ENCODE data around the gene KISS1R.

KISS1R gene

DNA sequence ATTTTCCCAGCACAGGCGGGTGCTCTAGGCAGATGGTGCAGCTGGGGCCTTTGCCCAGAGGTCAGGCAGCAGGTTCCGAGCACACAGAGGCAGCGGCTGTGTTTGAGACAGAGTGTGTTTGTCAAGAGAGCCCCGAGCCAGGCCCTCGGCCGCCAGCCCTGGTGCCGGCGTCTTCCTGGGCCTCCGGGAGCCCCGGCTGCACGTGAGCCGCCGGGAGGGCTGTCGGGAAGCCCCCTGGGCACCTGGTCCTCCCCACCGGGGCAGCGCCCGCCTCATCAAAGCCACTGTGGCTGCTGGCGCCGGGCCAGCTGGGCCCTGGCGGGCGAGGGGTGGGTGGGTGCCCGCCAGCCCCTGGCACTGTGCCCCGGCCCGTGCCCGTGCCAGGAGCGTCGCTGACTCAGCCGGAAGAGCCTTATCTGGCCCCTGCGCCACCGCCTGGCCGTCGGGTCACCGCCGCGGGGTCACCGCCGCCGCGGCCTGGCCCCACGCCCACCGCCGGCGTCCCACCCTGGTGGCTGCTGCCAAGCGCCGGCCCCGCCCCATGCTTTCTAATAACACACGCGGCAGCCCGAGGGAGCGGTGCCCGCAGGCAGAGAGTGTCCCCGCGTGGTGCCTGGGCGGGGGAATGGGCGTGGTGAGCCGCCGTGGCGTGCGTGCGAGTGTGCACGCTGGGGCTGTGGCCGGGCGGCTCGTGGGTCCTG, 23.6 kb downstream of the KISS1R start:
- DNase-seq: peak; percentile 44

DNA sequence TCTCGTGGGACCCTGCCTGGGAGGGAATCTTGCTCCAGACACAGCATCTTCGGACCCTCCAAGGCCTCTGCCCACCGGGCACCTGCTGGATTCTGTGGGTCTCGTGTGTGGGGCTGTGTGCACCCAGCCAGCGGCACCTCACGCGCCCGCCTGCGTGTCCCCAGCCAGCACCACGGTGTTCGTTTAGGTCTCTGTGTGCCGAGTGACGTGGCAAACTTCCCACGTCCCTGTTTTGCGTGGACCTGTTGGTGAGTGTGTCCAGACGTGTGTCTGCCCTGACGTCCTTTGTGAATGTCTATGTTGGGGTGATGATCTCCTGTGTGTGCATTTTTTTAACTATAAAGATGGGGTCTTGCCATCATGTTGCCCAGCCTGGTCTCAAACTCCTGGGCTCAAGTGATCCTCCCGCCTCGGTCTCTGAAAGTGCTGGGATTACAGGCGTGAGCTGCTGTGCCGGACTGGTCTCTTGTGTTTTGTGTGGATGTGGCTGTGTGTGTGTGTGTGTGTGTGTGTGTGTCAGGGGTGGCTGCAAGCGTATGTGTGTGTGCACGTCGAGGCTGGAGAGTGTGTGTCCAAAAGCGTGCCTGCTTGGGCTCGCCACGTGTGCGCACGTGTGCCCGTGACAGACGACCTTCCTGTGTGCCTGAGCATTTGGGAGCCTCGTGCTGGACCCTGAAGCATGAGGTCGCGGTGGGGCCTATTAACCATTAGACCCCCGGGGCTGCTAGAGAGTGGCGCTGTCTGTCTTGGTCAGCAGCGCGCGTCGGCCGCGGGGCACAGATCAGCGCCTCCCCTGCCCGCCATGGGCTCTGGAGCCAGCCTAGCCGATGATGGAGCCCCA, 24.4 kb downstream of the KISS1R start:
- DNase-seq: no peak

DNA sequence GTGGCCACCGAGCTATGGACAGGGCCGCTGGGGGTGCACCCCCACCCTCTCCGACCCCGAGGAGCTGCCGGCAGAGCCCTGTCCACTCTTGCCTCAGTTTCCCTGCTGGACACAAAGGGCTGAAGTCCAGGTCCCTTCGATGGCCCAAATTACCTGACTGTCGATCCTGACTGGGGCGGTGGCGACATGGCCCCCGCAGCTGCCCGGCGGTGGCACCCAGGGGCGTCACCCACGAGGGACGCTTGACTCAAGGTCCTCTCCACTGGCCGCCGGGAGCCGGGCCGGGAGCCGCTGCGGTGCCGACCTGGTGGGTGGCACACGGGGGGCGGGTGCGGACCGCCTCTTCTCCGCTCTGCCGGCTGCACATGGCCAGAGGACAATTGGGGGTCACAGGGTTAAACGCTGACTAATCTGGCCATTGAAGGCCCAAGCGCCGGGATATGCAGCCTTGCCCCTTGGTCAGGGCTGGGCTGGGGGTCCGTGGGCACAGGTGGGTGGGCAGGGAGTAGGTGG, 25.1 kb downstream of the KISS1R start:
- no peak for DNase-seq

DNA sequence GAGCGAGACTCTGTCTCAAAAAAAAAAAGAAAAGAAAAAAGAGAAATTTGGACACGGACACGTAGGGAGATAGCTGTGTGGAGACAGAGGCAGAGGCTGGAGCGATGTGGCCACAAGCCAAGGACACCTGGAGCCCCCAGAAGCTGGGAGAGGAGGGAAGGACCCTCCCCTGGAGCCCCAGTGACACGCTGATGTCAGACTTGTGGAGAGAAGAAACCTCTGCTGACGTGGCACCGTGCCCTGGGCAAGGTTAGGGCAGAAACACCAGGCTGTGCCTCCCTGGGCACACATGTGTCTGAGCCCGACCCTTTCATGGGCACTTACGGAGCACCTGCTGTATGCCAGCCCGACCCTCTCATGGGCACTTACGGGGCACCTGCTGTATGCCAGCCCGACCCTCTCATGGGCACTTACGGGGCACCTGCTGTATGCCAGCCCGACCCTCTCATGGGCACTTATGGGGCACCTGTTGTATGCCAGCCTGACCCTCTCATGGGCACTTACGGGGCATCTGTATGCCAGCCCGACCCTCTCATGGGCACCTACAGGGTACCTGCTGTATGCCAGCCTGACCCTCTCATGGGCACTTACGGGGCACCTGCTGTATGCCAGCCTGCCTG, 26.5 kb downstream of the KISS1R start:
- DNase-seq: no peak

DNA sequence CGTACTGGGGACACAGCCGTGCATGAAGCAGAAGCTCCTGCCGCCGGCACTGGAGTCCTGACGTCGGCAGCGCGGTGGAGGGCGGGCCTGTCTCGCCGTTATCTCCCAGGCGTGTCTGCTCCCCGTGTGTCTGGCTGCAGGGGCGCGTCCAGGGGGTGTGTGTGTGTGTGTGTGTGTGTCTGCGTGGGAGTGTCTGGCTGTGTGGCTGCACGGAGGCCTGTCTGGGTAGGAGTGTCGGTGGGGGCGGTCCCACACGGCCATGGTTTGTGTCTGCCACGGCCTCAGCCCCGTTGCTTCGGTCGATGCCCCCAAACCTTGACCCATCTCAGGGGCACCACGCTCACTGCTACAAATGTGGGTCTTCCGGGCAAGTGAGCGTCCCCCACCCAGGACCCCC, 27.0 kb downstream of the KISS1R start:
- DNase-seq: no peak

DNA sequence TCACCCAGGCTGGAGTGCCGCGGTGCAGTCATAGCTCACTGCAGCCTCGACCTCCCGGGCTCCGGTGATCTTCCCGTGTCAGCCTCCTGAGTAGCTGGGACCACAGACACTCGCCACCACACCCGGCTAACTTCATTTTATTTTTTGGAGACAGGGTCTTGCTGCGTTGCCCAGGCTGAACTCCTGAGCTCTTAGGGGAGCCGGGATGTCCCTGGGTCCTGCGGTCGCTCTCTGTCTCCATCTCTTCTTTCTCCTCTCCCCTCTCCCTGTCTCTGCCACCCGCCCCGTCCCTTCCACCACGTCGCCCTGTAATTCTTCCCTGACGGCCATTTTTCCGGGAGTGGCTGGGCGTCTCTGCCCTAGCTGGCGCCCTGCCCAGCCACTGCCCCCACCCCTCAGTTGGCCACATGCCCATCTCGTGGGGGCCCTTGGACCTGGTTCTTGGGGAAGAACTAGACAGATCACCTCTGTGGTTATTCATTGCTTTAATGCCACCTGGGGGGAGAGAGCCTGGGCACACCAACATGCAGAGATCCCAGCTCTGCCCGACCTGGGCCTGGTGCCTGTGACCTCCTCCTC, 27.6 kb downstream of the KISS1R start:
- DNase-seq: no peak

DNA sequence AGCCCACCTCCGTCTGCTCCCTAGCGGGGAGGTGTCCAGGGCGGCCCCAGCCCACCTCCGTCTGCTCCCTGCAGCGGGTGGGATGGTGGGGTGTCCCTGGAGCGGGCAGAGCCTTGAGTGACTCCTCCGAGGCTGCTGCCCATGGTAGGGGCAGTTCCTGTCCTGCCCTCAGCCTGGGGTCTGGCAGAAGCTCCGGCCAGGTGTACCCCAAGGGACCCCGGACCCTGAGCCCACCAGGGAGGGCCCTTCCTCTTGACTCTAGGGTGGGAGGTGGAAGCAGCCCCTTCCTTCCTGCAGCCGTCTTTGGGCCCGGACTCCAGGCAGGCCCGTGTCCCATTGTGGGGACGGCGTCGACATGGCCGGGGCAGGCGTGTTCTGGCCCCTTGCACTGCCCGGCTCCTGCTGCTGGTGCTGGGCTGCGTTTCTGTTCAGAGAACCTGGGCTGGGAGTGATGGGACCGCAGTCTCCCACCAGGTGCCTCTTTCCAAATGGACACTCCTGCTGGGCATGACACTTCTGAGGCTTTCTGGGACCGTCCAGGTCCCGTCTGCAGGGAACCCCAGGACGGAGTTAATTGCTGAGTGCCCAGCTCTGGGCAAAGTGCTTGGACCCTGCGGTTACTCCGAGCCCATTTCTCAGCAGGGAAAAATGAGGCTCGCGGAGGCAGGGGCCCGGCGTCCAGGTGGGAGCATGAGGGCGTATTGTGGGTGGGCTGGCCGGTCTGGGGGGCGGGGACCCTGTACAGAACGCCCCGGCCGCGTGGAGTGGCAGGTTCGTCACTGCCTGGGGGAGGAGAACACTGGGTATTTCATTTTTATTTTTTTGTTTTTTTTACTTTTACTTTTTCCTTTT, 28.5 kb downstream of the KISS1R start:
- DNase-seq: no peak

DNA sequence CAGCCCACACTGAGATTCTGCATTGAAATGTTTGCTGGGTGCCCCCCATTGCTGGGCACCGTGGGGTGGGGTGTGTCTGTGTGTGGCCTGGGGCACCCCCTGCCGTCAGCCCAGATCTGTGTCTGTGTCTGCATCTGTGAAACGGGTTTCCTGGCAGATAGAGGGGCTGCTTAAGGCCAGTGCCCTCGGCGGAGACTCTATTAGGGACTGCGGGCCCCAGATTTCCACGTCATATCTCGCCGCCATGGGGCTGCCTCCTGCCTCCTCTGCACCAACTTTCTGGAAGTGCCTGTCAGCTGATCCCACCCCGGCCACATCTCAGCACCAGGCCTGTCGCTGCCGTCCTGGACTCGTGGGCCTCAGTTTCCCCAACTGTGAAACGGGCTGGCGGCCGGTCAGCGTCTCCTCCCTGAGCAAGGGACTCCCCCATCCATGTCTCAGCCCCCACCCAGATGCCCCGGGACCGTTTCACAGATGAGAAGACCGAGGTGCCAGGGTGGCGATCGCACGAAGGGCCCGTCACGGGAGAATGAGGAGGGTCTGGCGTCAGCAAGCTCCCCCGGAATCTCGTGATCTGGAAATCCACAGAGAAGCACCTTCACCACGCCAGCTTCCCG, 30.1 kb downstream of the KISS1R start:
- DNase-seq: no peak

DNA sequence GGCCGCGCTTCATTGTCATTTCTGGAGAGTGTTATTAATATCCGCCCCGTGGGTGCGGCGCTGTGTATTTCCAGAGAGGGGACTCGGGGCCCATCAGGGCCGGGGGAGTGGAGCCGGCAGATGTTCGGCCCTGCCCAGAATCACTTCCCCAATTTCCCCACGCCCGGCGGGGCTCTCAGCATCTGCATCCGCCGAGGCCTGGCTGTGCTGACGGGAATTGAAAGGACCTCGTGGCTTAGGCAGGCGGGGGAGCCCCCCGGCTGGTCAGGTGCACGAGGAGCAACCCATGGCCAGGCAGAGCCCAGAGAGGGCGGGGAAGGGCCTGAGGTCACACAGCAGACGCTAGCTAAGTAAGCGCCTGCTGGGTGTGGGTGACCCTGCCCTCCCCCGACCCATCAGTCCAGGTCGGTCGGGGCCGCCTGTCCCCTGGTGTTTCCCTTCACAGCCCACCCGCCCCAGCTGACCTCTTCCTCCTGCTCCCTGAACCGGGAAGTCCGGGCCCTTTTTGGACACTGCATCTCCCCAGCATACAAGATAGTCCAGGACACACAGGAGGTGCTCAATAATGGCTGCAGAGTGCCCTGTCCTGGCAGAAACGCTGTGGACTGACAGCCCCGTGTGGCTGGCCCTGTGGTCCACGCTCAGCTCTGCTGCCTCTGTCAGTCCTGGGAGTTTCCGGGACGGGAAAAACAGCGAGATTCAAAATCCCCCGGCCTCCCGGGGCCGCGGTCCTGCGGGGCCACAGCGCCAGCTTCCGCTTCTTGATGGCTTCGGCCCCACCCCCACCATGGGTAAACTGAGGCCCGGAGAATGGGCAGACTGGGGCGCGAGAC, 30.8 kb downstream of the KISS1R start:
- no peak for DNase-seq

DNA sequence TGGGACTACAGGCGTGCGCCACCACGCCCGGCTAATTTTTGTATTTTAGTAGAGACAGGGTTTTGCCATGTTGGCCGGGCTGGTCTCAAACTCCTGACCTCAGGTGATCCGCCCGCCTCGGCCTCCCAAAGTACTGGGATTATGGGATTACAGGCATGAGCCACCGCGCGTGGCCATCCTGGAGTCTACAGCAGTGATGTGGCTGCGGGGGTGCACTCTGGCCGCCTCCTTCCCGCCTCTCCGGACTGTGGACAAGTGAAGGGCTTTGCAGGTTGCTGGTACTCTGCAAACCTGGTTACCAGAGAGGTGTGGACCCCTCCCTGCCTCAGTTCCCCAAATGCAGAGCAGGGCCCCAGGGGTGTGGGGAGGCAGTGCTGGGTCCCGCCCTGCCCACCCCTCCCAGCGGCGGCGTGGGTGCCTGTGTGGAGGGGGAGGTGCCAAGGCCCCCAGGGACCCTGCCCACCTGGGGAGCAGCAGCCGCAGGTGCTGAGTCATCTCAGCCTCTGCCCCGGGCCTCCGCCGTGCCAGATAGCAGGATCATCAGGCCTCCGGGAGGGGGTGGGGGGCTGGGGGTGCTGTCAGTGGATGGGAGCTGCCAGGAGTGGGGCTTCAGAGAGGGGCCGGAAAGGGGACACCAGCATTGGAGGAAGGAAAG, 31.8 kb downstream of the KISS1R start:
- no peak for DNase-seq

DNA sequence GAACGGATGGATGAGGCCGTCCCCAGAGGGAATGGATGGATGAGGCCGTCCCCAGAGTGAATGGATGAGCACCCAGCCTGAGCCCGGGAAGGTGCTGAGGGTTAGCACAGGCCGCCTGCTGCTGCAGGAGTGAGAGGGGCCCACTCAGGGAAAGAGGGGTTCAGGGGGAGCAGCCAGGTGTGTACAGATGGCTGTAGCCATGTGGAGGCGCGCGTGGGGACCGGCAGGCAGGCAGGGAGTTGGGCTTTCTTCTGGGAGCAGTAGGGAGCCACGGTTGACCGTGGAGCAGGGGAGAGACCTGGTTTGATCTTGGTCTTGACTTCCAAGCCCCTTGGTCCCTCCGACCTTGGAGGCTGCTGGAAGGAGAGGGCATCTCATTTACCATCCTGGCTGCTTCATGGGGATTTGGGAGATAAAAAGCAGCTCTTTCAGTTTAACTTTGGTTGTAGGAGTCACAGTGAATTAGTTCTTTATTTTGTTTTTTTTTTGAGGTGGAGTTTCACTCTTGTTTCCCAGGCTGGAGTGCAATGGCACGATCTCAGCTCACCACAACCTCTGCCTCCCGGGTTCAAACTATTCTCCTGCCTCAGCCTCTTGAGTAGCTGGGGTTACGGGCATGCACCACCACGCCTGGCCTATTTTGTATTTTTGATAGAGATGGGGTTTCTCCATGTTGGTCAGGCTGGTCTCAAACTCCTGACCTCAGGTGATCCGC, 33.4 kb downstream of the KISS1R start:
- no peak for DNase-seq

DNA sequence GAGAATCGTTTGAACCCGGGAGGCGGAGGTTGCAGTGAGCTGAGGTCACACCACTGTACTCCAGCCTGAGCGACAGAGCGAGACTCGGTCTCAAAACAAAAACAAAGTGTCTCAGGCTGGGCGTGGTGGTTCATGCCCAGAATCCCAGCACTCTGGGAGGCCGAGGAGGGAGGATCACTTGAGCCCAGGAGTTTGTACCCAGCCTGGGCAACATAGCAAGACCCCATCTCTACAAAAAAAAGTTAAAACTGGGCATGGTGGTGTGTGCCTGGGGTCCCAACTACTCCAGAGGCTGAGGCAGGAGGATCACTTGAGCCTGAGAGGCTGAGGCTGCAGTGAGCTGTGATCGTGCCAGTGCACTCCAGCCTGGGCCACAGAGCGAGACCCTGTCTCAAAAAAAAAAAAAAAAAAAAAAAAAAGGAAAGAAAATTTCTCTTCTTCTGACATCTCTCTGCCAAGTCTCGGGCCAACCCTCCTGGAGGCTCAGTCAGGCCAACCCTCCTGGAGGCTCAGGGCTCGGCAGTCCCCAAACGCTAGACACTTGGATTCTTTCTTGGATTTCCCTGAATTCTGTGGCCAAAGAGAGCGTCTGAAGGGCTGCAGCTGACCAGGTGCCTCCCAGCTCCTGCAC, 35.0 kb downstream of the KISS1R start:
- no peak for DNase-seq

DNA sequence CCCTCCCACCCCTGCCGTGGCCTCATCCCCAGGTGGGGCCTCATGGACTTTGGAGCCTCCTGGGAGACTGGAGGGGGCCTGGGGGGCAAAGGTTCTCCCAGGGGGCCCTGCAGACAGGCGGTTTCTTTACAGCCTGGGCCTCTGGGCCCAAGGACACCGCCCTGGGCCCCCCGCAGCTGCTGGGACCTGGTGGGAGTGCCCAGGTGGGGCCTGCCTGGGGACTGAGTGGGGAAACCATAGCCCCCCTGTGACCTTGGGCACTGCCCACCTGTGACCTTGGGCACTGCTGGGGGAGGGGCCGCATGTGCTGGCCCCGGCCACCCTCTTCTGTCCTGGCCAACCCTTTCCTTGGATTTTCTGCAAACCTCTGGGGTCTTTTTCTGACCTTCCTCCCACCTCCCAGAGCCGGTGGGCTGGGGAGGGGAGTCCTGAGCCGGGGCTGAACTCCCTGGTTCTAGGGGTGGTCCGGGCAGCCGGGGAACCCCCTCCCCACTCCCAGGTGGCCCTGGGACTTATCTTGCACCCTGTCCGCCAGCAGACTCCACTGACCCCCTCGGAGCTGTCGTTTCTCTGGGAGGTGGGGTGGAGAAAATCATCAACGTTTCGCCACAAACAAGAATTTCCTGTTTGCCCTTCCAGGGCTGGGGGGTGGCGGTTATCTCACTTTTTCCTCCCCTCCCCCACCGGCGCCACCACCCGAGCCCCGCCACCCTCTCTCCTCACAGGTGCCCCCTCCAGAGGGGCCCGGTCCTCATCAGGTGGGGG, 35.7 kb downstream of the KISS1R start:
- DNase-seq: peak; percentile 26

DNA sequence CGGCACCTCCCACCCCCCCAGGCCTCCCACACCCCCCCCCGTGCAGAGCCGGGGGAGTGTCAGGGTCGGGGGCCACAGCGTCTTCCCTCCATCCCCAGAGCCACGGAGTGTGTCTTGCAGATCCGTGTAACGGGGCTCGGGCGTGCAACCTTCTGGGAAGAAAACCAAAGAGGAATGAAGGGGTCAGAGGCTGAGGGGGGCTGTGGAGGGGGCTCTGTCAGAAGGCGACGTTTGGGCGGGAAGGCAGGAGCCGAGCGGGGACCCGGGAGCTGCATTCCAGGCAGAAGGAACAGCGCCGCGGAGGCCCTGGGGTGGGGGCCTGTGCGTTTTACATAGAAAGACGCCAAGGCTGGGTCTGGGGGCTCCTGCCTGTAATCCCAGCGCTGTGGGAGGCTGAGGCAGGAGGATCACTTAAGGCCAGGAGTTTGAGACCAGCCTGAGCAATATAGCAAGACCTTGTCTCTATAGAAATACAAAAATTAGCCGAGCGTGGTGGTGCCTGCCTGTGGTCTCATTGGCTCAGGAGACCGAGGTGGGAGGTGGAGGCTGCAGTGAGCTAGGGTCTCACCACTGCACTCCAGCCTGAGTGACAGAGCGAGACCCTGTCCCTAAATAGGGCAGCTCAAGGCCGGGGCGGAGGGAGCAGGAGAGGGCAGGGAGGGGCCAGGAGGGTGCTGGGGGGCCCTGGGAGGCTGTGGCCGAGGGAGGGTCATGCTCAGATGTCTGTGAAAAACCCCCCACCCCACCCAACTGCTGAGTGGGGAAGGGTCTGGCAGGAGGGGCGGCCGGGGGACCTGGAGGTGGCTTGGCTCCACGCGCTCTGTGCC, 36.5 kb downstream of the KISS1R start:
- DNase-seq: no peak

DNA sequence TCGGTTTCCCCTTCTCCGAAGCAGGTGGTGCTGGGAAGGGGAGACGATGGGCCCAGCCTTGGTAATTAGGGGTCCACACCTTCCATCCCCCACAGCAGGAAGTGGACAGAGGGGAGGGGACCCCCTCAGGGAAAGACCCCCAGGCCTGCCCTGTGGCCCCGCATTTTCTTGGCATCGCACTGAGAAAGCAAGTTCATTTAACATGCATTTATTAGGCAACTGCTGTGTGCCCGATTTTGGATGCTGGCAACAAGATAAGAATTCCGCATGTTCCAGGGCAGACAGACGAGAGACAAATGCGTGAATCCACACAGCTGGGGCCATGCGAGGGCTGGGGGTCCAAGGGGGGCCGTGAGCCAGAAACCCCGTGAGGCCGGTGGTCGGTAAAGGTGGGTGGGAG, 37.1 kb downstream of the KISS1R start:
- DNase-seq: no peak

DNA sequence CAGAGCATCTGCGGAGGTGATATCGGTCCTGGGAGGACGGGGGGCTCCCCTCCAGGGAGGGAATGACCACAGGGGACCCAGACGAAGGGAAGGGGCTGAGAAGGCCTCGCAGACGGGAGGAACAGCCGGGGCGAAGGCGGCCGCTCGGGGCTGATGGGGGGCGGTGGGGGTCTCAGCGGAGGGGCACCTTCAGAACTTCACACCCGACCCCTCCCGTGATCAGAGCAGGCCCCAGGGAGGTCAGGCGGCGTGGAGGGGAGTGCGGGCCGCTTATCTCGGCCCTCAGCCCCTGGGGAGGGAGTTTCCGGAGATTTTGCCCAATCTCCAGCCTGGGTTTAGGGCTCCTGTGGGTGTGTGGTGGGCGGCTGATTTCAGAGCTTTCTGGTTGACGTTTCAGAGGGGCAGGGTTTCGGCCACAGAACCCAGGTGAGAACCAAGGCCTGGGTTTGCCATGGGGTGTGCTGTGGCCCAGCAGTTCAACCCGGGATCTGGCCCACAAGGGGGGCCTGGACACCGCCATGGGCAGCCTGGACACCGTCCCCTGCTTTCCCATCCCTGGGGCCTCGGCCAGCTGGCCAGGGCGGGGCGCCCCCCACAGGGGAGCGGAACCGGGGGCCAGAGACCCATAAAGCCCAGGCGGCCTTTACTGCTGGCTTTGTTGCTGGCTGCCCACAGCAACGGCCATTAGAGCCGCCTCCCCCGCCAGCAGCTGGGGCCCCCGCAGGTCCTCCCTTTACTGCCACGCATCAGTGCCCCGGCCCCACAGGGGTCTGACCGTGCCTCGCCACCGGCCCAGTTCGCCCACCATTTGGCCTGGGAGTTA, 37.8 kb downstream of the KISS1R start:
- no peak for DNase-seq
